Keratinocyte (primary cell): ENCODE results near the gene SLC1A1. TPM values are rescaled to one million over a fixed set of nuclear protein-coding genes. Genes with fewer than 3 reads are reported as not detected.

Experiments
- DNase-seq: peaks from one replicate; pipeline ENCODE4 v3.0.0-alpha.2; 2011; ENCODE audit warnings: low read depth, missing footprints, low spot score
- FAIRE-seq: peaks from 2 replicates; lab custom pipeline; 2011; peaks lifted over from hg19 to GRCh38; lab: Jason Lieb, UNC
- H2AFZ ChIP-seq: 2 replicates; pipeline ENCODE4 v1.6.0; 2012; ENCODE audit warnings: low read length, control low read depth, inconsistent platforms; ENCODE audit not compliant: control insufficient read depth
- H3K27ac ChIP-seq: 2 replicates; pipeline ENCODE4 v1.5.1; 2011; ENCODE audit warnings: low read length; ENCODE audit not compliant: control insufficient read depth, insufficient read depth
- H3K27me3 ChIP-seq: 3 replicates; pipeline ENCODE4 v1.6.0; 2011; ENCODE audit warnings: low read length; ENCODE audit not compliant: control insufficient read depth, insufficient read depth; ENCODE audit errors: extremely low read depth
- H3K36me3 ChIP-seq, 2 experiments: 2 replicates in 1 of 2; 3 replicates in 1 of 2; pipeline ENCODE4 v1.5.1; 2011; ENCODE audit warnings: low read length in 2 of 2, mild to moderate bottlenecking in 1 of 2; ENCODE audit not compliant: control insufficient read depth in 2 of 2, insufficient read depth in 2 of 2; ENCODE audit errors: extremely low read depth in 1 of 2
- H3K4me1 ChIP-seq: 3 replicates; pipeline ENCODE4 v1.5.1; 2011; ENCODE audit warnings: low read length; ENCODE audit not compliant: control insufficient read depth, insufficient read depth; ENCODE audit errors: extremely low read depth
- H3K4me2 ChIP-seq: 3 replicates; pipeline ENCODE4 v1.6.0; 2011; ENCODE audit warnings: low read depth, low read length; ENCODE audit not compliant: control insufficient read depth, insufficient read depth; ENCODE audit errors: extremely low read depth
- H3K4me3 ChIP-seq, 3 experiments: fragments of 200-600 bp in 1 of 3; sonication (generic) in 1 of 3; 2 replicates in 2 of 3; 3 replicates in 1 of 3; pipeline ENCODE4 v1.5.1; 2011 to 2016; ENCODE audit warnings: low read length in 3 of 3, mild to moderate bottlenecking in 3 of 3, control low read depth in 2 of 3, inconsistent platforms in 1 of 3, low read depth in 1 of 3, mixed read lengths in 1 of 3, mixed run types in 1 of 3, moderate library complexity in 1 of 3; ENCODE audit not compliant: control insufficient read depth in 2 of 3, insufficient read depth in 2 of 3; ENCODE audit errors: extremely low read depth in 1 of 3
- H3K79me2 ChIP-seq: 2 replicates; pipeline ENCODE4 v1.6.0; 2012; ENCODE audit warnings: low read length; ENCODE audit not compliant: control insufficient read depth, insufficient read depth
- H3K9ac ChIP-seq: 3 replicates; pipeline ENCODE4 v1.6.0; 2011; ENCODE audit warnings: low read length; ENCODE audit not compliant: control insufficient read depth, insufficient read depth; ENCODE audit errors: extremely low read depth
- H3K9me1 ChIP-seq: 3 replicates; pipeline ENCODE4 v1.6.0; 2011; ENCODE audit warnings: low read length; ENCODE audit not compliant: control insufficient read depth, insufficient read depth; ENCODE audit errors: extremely low read depth
- H3K9me3 ChIP-seq: 2 replicates; pipeline ENCODE4 v1.5.1; 2012; ENCODE audit warnings: low read depth, low read length; ENCODE audit not compliant: control insufficient read depth
- H4K20me1 ChIP-seq: 3 replicates; pipeline ENCODE4 v1.6.0; 2011; ENCODE audit warnings: low read length; ENCODE audit not compliant: control insufficient read depth, insufficient read depth; ENCODE audit errors: extremely low read depth
- CTCF ChIP-seq, 3 experiments: IDR thresholded peaks in 1 of 3; conservative IDR thresholded peaks in 1 of 3; optimal IDR thresholded peaks in 1 of 3; 2 replicates in 2 of 3; 3 replicates in 1 of 3; pipeline versions ENCODE3 to v1.5.1; 2011; ENCODE audit warnings: low read length in 3 of 3, mild to moderate bottlenecking in 3 of 3, moderate library complexity in 2 of 3, control low read depth in 1 of 3, inconsistent platforms in 1 of 3; ENCODE audit not compliant: insufficient read depth in 2 of 3; ENCODE audit errors: extremely low read depth in 1 of 3
- EZH2 ChIP-seq: IDR thresholded peaks from one replicate; pipeline ENCODE4 v1.6.1; 2012; ENCODE audit warnings: inconsistent platforms, mild to moderate bottlenecking, low read length, moderate library complexity
- dilution Hi-C: fragments of 300-500 bp; cut with MboI; formaldehyde crosslinking; loops from one replicate; pipeline ENCODE4 v1.7.0; 2020; ENCODE audit warnings: low sequenced_read_pairs; ENCODE audit not compliant: extremely low pct_ligation_motif_present
- polyA plus RNA-seq, 5 experiments: library from polyadenylated mRNA; depleted of rRNA in 3 of 5; stranded (reverse) in 3 of 5; stranded (forward) in 1 of 5; unstranded in 1 of 5; fragments of >200 nt; gene quantifications; 1 replicate in 1 of 5; 2 replicates in 3 of 5; 3 replicates in 1 of 5; pipeline versions ENCODE4 v1.2.1 to v1.2.3, GENCODE V29; 2011 to 2012; ENCODE audit warnings: missing spikeins in 2 of 5, low read depth in 1 of 5, low replicate concordance in 1 of 5

SLC1A1 gene
- polyA plus RNA-seq, 1 donor (not counting 4 experiments of a cell fraction or from before 2014, with no cell fraction given): 0.20 TPM

GRCh38 chr9:4566806-4567205 lies 76.5 kb downstream of the SLC1A1 start:
- no peak overlapping the region for H2AFZ ChIP-seq
- H3K9me3 ChIP-seq: no peaks in the 10 kb centered on the region
- H3K27me3 ChIP-seq: no peaks in the 10 kb centered on the region
- H3K27ac ChIP-seq: no peak overlapping the region
- dilution Hi-C loops: no loop called here
- no peak overlapping the region for H3K9ac ChIP-seq
- DNase-seq: no peak
- no peaks in the 10 kb centered on the region for H3K4me1 ChIP-seq
- H3K4me3 ChIP-seq: no peak overlapping the region
- no peaks in the 10 kb centered on the region for H3K36me3 ChIP-seq
- H4K20me1 ChIP-seq: no peaks in the 10 kb centered on the region
- no peak overlapping the region for H3K4me2 ChIP-seq
- H3K79me2 ChIP-seq: no peaks in the 10 kb centered on the region
- no peaks in the 10 kb centered on the region for H3K9me1 ChIP-seq
- TF ChIP-seq EZH2 (no peak), CTCF (optimal IDR thresholded peaks at IDR 0.05 in 1 of 3, IDR thresholded peaks at IDR 0.05 in 1 of 3, conservative IDR thresholded peaks at IDR 0.05 in 1 of 3; ENCODE audit: extremely low read depth in 1 of 3, insufficient read depth in 2 of 3, low read length in 3 of 3) (no peak)
- FAIRE-seq: no peak

GRCh38 chr9:4567601-4568000 lies 77.3 kb downstream of the SLC1A1 start:
- Histone ChIP-seq H3K9me3 (no peaks in the 10 kb centered on the region), H3K4me3 (no peak overlapping the region), H3K4me2 (no peak overlapping the region), H3K27me3 (no peaks in the 10 kb centered on the region), H3K36me3 (no peaks in the 10 kb centered on the region), H3K9ac (no peak overlapping the region), H4K20me1 (no peaks in the 10 kb centered on the region), H3K4me1 (no peaks in the 10 kb centered on the region), H3K79me2 (no peaks in the 10 kb centered on the region), H3K27ac (no peak overlapping the region), H3K9me1 (no peaks in the 10 kb centered on the region), H2AFZ (no peak overlapping the region)
- dilution Hi-C loops: no loop called here
- TF ChIP-seq CTCF (optimal IDR thresholded peaks at IDR 0.05 in 1 of 3, IDR thresholded peaks at IDR 0.05 in 1 of 3, conservative IDR thresholded peaks at IDR 0.05 in 1 of 3; ENCODE audit: extremely low read depth in 1 of 3, insufficient read depth in 2 of 3, low read length in 3 of 3): no peak
- TF ChIP-seq EZH2: no peak
- DNase-seq: no peak
- FAIRE-seq: no peak
